Spleen (tissue), 11 donors: ENCODE results near the gene MPV17L2. TPM values are rescaled to one million over a fixed set of nuclear protein-coding genes. Genes with fewer than 3 reads are reported as not detected.

ENCODE experiments used
- DNase-seq: peaks from one replicate; pipeline ENCODE4 v3.0.0-alpha.2; 2020
- H3K27ac ChIP-seq, 8 donors: fragments of 200-600 bp; sonication (generic) in 7 of 8; 1 replicate in 4 of 8; 2 replicates in 4 of 8; pipeline versions ENCODE4 v1.5.0 to v1.8.0; 2016 to 2021; ENCODE audit warnings: inconsistent platforms in 4 of 8, mild to moderate bottlenecking in 4 of 8, moderate library complexity in 1 of 8
- H3K27me3 ChIP-seq, 7 donors: fragments of 200-600 bp; sonication (generic) in 6 of 7; replicated peaks in 1 of 7; 1 replicate in 4 of 7; 2 replicates in 3 of 7; pipeline versions ENCODE4 v1.5.0 to v1.8.0; 2016 to 2021; ENCODE audit warnings: inconsistent platforms in 3 of 7, mild to moderate bottlenecking in 1 of 7
- H3K36me3 ChIP-seq, 6 donors: fragments of 200-600 bp; sonication (generic) in 5 of 6; 1 replicate in 4 of 6; 2 replicates in 2 of 6; pipeline versions ENCODE4 v1.5.0 to v1.8.0; 2016 to 2021; ENCODE audit warnings: inconsistent platforms in 2 of 6
- H3K4me1 ChIP-seq, 6 donors: fragments of 200-600 bp; sonication (generic) in 5 of 6; 1 replicate in 3 of 6; 2 replicates in 3 of 6; pipeline versions ENCODE4 v1.5.0 to v1.8.0; 2016 to 2021; ENCODE audit warnings: inconsistent platforms in 3 of 6
- H3K4me3 ChIP-seq, 8 donors: fragments of 200-600 bp; sonication (generic) in 7 of 8; 1 replicate in 4 of 8; 2 replicates in 4 of 8; pipeline versions ENCODE4 v1.5.0 to v1.8.0; 2016 to 2021; ENCODE audit warnings: inconsistent platforms in 4 of 8, mild to moderate bottlenecking in 4 of 8, moderate library complexity in 2 of 8
- H3K9me3 ChIP-seq, 8 donors: fragments of 200-600 bp; sonication (generic) in 7 of 8; 1 replicate in 4 of 8; 2 replicates in 4 of 8; pipeline versions ENCODE4 v1.5.0 to v1.8.0; 2016 to 2021; ENCODE audit warnings: inconsistent platforms in 4 of 8
- POLR2A ChIP-seq, 3 donors: fragments of 450-650 bp; IDR thresholded peaks; one replicate each; pipeline ENCODE4 v1.5.1; 2017; ENCODE audit warnings: antibody characterized with exemption in 3 of 3, mild to moderate bottlenecking in 1 of 3
- POLR2AphosphoS5 ChIP-seq, 3 donors: sonication (generic); formaldehyde crosslinking; IDR thresholded peaks; one replicate each; pipeline ENCODE4 v1.5.1; 2017; ENCODE audit warnings: antibody characterized with exemption in 3 of 3
- WGBS, 5 donors: extraction: QIAGEN DNeasy Blood & Tissue Kit in 3 of 5; methylation state at CpG; one replicate each; pipeline versions ENCODE4 v1.1.5 to v1.1.7; 2013 to 2018; 5-methylcytosine and 5-hydroxymethylcytosine counted together
- intact Hi-C: fragments of 100-400 bp; cut with DNase I; formaldehyde crosslinking; loops from one replicate; pipeline ENCODE4 v1.15.0; 2023; ENCODE audit warnings: low total_unique reads
- polyA plus RNA-seq, 3 donors: library from polyadenylated mRNA; stranded (reverse); fragments of 200-250 nt; gene quantifications; one replicate each; pipeline ENCODE4 v1.2.1, GENCODE V29; 2013
- total RNA-seq, 7 donors: library from RNA; depleted of rRNA in 3 of 7; stranded (reverse); fragments of >200 nt in 3 of 7; fragmentation: NEBNext Ultra II Directional in 4 of 7; extraction: Animal tissue kit (Norgen Biotek cat#: 25700) in 4 of 7; gene quantifications; one replicate each; pipeline versions ENCODE4 v1.1.0 to v1.2.1, GENCODE V29; 2016 to 2021
- TF ChIP-seq, protein P1 (sequence below), 11 experiments: fragments of 200-600 bp in 7 of 11; fragments of 450-650 bp in 4 of 11; sonication (generic) in 4 of 11; IDR thresholded peaks in 8 of 11; conservative IDR thresholded peaks in 3 of 11; 1 replicate in 7 of 11; 2 replicates in 4 of 11; pipeline versions ENCODE4 v1.4.0 to v1.8.0; 2016 to 2021; ENCODE audit warnings: antibody characterized with exemption in 11 of 11, inconsistent platforms in 4 of 11, mild to moderate bottlenecking in 1 of 11
- donor health status: healthy with polysubstance abuse.
- donor health status: DM: no; HTN: no; CAD: no; lungs with moderate emphysema.
- donor health status: DM: no; HTN: no; CAD: no.
- donor health status: Bipolar disorder and iron deficiency.
- donor health status: healthy.
- donor health status: DM: no; HTN: no; CAD: no.
- donor health status: DM: yes; HTN: yes; CAD: no.

The MPV17L2 gene
- total and polyA plus RNA-seq, 10 donors: 7.8 to 15.4 (median 11.5) TPM

DNA sequence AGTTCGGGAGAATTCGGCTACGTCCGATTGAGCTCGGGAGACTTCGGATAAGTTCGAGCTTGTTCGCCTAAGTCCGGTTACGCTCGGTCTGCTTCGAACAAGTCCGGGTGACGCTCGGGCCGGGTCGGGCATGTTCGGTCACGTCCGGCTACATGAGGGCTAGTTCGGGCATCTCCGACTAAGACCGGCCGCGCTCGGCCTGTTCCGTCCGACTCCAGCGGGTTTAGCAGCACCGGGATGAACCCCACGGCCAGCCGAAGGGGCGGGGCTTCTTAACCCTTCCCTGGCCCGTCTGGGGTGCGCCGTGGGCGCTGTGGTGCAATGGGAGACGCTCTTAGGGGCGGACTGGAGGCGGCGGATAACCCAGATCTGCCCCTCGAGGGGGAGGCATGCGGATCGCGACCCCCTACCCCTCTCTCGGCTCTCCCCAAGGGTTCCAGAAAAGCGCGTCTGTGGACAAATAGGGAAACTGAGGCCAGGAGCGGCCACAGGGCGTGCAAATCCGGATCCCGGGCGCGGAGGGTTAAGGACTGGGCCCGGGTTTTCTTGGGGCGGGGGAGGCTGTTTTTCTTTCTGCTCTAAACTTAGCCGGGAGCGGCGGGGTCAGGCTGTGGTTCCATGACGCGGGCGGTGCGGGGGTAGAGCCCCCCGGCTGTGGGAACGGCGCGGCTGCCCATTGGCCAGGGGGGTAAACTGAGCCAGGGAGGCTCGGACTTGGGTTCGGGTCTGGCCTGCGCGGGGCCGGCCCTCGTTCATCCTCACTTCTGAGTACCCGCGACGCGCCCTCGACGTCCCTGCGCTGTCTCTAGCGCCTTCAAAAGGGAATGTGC, 31.7 kb downstream of the MPV17L2 start:
- H3K27ac ChIP-seq: peak overlapping the region in 7 of 8 donors; percentile 32 to 80 (median 63)
- H3K4me1 ChIP-seq: peaks cover 18 to 41% (median 30%) of the 10 kb centered on the region in 6 donors
- H3K4me3 ChIP-seq: peak overlapping the region; percentile 1 to 70 (median 38)
- DNase-seq: peak; percentile 96
- H3K36me3 ChIP-seq: no peaks in the 10 kb centered on the region
- 3 to 7% (median 3%) methylated on average over 48 to 81 of the region's 81 CpGs for whole genome bisulfite sequencing, 5 donors
- intact Hi-C loops: no loop called here
- TF ChIP-seq POLR2AphosphoS5 (IDR thresholded peaks at IDR 0.05) (peak in 2 of 3 donors; percentile 8 to 55), POLR2A (IDR thresholded peaks at IDR 0.05) (no peak)
- peaks cover 3 to 100% (median 63%) of the 10 kb centered on the region in 7 donors for H3K27me3 ChIP-seq
- no peaks in the 10 kb centered on the region for H3K9me3 ChIP-seq

DNA sequence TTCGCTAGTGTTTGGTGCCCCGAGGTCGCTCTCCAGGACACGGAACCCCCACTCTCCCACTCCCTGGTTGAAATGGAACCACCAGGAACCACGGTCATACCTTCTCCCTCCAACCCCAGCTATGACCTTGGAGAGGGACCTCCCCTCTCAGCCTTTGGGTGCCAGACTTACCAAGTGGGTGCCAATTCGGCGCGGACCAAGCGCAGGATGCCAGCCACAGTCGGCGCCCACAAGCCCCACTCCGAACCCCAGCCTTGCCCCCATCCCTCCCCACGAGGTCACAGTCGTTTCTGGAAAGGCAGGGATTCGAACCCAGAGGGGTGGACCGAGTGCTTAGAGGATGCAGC, 32.3 kb downstream of the MPV17L2 start:
- intact Hi-C loops: no loop called here

DNA sequence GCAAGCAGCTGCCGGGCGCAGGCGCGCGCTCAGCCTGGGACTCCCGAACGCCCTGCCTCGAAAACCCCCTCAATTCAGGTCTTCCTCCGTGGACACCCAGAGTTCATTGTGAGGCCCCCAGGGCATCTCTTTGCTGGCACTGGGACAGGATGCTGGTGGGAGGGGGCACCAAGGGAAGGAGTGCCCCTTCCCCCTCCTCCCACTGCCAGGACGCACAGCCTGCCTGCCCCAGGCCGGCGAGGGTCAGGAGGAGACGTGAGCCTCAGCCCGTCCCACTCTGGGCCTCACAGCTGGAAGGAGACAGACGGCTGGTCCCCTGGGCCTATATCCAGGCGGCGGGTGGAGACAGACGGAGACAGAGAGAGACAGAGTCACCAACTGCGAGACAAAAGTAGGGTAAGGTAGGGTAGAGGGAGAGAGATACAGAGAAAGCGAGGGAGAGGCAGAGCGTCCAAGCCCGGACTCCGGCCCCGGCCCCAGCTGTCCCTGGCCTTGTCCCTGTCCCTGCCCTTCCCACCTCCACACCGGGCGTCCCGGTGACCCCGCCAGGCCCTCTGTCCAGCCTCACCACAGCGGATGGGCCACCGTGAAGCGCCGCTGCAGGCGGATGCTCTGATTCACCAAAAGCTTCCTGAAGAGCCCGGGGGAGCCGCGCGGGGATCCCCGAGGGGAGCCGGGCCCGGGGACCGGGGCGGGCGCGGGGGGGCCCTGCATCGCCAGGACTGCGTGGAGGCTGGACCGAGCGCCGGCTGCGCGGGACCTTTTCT, 32.9 kb downstream of the MPV17L2 start, which contains the start of gene PDE4C:
Gene PDE4C, minus strand, starts transcription at position 737 of the 767 bp plus-strand sequence. Its CDS starts 23 bp downstream, at position 714.
- WGBS, 5 donors: 2 to 5% (median 3%) methylated on average over 42 to 51 of the region's 51 CpGs
- peak; percentile 75 for DNase-seq

More for the DNA sequence above, 32.3 kb downstream of the MPV17L2 start:
- H3K9me3 ChIP-seq: no peaks in the 10 kb centered on the region
- peak in 1 of 3 donors; percentile 6 for TF ChIP-seq POLR2AphosphoS5 (IDR thresholded peaks at IDR 0.05)
- TF ChIP-seq POLR2A (IDR thresholded peaks at IDR 0.05): no peak
- TF ChIP-seq, protein P1, sequence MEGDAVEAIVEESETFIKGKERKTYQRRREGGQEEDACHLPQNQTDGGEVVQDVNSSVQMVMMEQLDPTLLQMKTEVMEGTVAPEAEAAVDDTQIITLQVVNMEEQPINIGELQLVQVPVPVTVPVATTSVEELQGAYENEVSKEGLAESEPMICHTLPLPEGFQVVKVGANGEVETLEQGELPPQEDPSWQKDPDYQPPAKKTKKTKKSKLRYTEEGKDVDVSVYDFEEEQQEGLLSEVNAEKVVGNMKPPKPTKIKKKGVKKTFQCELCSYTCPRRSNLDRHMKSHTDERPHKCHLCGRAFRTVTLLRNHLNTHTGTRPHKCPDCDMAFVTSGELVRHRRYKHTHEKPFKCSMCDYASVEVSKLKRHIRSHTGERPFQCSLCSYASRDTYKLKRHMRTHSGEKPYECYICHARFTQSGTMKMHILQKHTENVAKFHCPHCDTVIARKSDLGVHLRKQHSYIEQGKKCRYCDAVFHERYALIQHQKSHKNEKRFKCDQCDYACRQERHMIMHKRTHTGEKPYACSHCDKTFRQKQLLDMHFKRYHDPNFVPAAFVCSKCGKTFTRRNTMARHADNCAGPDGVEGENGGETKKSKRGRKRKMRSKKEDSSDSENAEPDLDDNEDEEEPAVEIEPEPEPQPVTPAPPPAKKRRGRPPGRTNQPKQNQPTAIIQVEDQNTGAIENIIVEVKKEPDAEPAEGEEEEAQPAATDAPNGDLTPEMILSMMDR (IDR thresholded peaks at IDR 0.05 in 8 of 11, conservative IDR thresholded peaks at IDR 0.05 in 3 of 11): no peak
- peak overlapping the region in 7 of 8 donors; percentile 32 to 80 (median 58) for H3K27ac ChIP-seq
- peaks cover 18 to 41% (median 30%) of the 10 kb centered on the region in 6 donors for H3K4me1 ChIP-seq
- no peak for DNase-seq
- no peaks in the 10 kb centered on the region for H3K36me3 ChIP-seq
- 8 to 24% (median 20%) methylated on average over 15 to 16 of the region's 16 CpGs for WGBS, 5 donors
- H3K27me3 ChIP-seq: peaks cover 3 to 100% (median 64%) of the 10 kb centered on the region in 7 donors
- H3K4me3 ChIP-seq: peak overlapping the region in 4 of 8 donors; percentile 37 to 70 (median 42)

More for the DNA sequence above, 32.9 kb downstream of the MPV17L2 start, which contains the start of gene PDE4C:
- intact Hi-C loops: no loop called here
- Histone ChIP-seq H3K9me3 (no peaks in the 10 kb centered on the region), H3K4me1 (peaks cover 18 to 38% (median 30%) of the 10 kb centered on the region in 6 donors), H3K27me3 (peaks cover 3 to 100% (median 59%) of the 10 kb centered on the region in 7 donors), H3K36me3 (no peaks in the 10 kb centered on the region), H3K27ac (peak within 1 kb of the TSS in 7 of 8 donors; percentile 32 to 80 (median 58)), H3K4me3 (peak within 1 kb of the TSS in 4 of 8 donors; percentile 37 to 70 (median 42))
- TF ChIP-seq POLR2AphosphoS5 (IDR thresholded peaks at IDR 0.05) (peak; percentile 27 to 62 (median 46)), POLR2A (IDR thresholded peaks at IDR 0.05) (no peak)
- TF ChIP-seq, protein P1 (IDR thresholded peaks at IDR 0.05 in 8 of 11, conservative IDR thresholded peaks at IDR 0.05 in 3 of 11): no peak
